Suprapubic skin (tissue), 4 donors: ENCODE results near the gene GFOD2. TPM values are rescaled to one million over a fixed set of nuclear protein-coding genes. Genes with fewer than 3 reads are reported as not detected.
A peak's percentile ranks its signal among the peaks of the same experiment; 100 is the strongest.

Source experiments
- DNase-seq, 2 donors: peaks; one replicate each; pipeline ENCODE4 v3.0.0-alpha.2; 2019; ENCODE audit warnings: low spot score in 2 of 2
- H3K27ac ChIP-seq: fragments of 200-600 bp; sonication (generic); one replicate; pipeline ENCODE4 v1.5.1; 2019
- H3K27me3 ChIP-seq: fragments of 200-600 bp; sonication (generic); one replicate; pipeline ENCODE4 v1.5.1; 2019
- H3K36me3 ChIP-seq: fragments of 200-600 bp; sonication (generic); one replicate; pipeline ENCODE4 v1.5.1; 2019
- H3K4me1 ChIP-seq: fragments of 200-600 bp; sonication (generic); one replicate; pipeline ENCODE4 v1.5.1; 2019
- H3K4me3 ChIP-seq: fragments of 200-600 bp; sonication (generic); one replicate; pipeline ENCODE4 v1.5.1; 2019; ENCODE audit warnings: mild to moderate bottlenecking
- H3K9me3 ChIP-seq: fragments of 200-600 bp; sonication (generic); one replicate; pipeline ENCODE4 v1.5.1; 2019
- CTCF ChIP-seq, 2 donors: fragments of 200-600 bp in 1 of 2; fragments of 450-650 bp in 1 of 2; sonication (generic) in 1 of 2; IDR thresholded peaks; one replicate each; pipeline ENCODE4 v1.5.1; 2016 to 2019; ENCODE audit warnings: antibody characterized with exemption in 2 of 2, mild to moderate bottlenecking in 1 of 2, moderate library complexity in 1 of 2
- EP300 ChIP-seq: sonication (generic); formaldehyde crosslinking; IDR thresholded peaks from one replicate; pipeline ENCODE4 v1.6.1; 2017; ENCODE audit warnings: antibody characterized with exemption
- POLR2A ChIP-seq, 2 donors: fragments of 450-650 bp; IDR thresholded peaks; one replicate each; pipeline ENCODE4 v1.6.1; 2017; ENCODE audit warnings: antibody characterized with exemption in 2 of 2, mild to moderate bottlenecking in 2 of 2, moderate library complexity in 2 of 2
- POLR2AphosphoS5 ChIP-seq, 3 donors: sonication (generic); formaldehyde crosslinking; IDR thresholded peaks; one replicate each; pipeline ENCODE4 v1.6.1; 2017; ENCODE audit warnings: antibody characterized with exemption in 3 of 3
- WGBS: methylation state at CpG from one replicate; pipeline ENCODE4 v1.1.5; 2018; 5-methylcytosine and 5-hydroxymethylcytosine counted together
- total RNA-seq, 4 donors: library from RNA; depleted of rRNA; stranded (reverse); fragments of >200 nt; gene quantifications; one replicate each; pipeline ENCODE4 v1.1.0, GENCODE V29; 2016

GFOD2 gene
- 10 to 100 TPM; 18.3 to 31.1 (median 25.9) TPM for total RNA-seq

- Histone ChIP-seq H3K9me3 (no peaks in the 10 kb centered on the region), H3K4me1 (peaks cover 26% of the 10 kb centered on the region), H3K4me3 (peak within 1 kb of the TSS; percentile 97), H3K36me3 (peaks cover 10% of the 10 kb centered on the region), H3K27ac (peak within 1 kb of the TSS; percentile 89), H3K27me3 (no peaks in the 10 kb centered on the region)
- DNase-seq = peak; percentile 98
- TF ChIP-seq CTCF (IDR thresholded peaks at IDR 0.05) (no peak), EP300 (no peak), POLR2A (IDR thresholded peaks at IDR 0.05) (peak in 1 of 2 donors; percentile 82), POLR2AphosphoS5 (IDR thresholded peaks at IDR 0.05) (no peak)
- WGBS = 2% methylated on average over 21 of the region's 59 CpGs
These were observed at the start of gene GFOD2 for GRCh38 chr16:67719048-67719777. Gene GFOD2 (minus strand): TSS chr16:67719316. CDS start chr16:67685715, 33,601 bp downstream.

- H3K4me3 ChIP-seq = no peak overlapping the region
- H3K9me3 ChIP-seq = no peaks in the 10 kb centered on the region
- H3K36me3 ChIP-seq = peaks cover 20% of the 10 kb centered on the region
- no peak for DNase-seq
- H3K4me1 ChIP-seq = peaks cover 3% of the 10 kb centered on the region
- WGBS = 88% methylated on average over 7 of the region's 7 CpGs
- TF ChIP-seq EP300 = no peak
- TF ChIP-seq POLR2AphosphoS5 (IDR thresholded peaks at IDR 0.05) = no peak
- no peak for TF ChIP-seq POLR2A (IDR thresholded peaks at IDR 0.05)
- no peak for TF ChIP-seq CTCF (IDR thresholded peaks at IDR 0.05)
- no peaks in the 10 kb centered on the region for H3K27me3 ChIP-seq
- no peak overlapping the region for H3K27ac ChIP-seq
These were observed 48.8 kb upstream of the GFOD2 start for GRCh38 chr16:67767953-67768352.

- H3K4me3 ChIP-seq = no peak overlapping the region
- no peak overlapping the region for H3K27ac ChIP-seq
- H3K4me1 ChIP-seq = peaks cover 2% of the 10 kb centered on the region
- no peak for DNase-seq
- peaks cover 22% of the 10 kb centered on the region for H3K36me3 ChIP-seq
- H3K9me3 ChIP-seq = no peaks in the 10 kb centered on the region
- TF ChIP-seq EP300 (no peak), CTCF (IDR thresholded peaks at IDR 0.05) (no peak), POLR2A (IDR thresholded peaks at IDR 0.05) (no peak), POLR2AphosphoS5 (IDR thresholded peaks at IDR 0.05) (no peak)
- H3K27me3 ChIP-seq = no peaks in the 10 kb centered on the region
- 93% methylated on average over 4 of the region's 4 CpGs for WGBS
These were observed 47.2 kb upstream of the GFOD2 start for GRCh38 chr16:67766291-67766690.

- no peak for TF ChIP-seq POLR2A (IDR thresholded peaks at IDR 0.05)
- TF ChIP-seq POLR2AphosphoS5 (IDR thresholded peaks at IDR 0.05) = no peak
- no peak for TF ChIP-seq EP300
- 96% methylated on average over 7 of the region's 7 CpGs for WGBS
- H3K27me3 ChIP-seq = no peaks in the 10 kb centered on the region
- no peak overlapping the region for H3K4me3 ChIP-seq
- peaks cover 13% of the 10 kb centered on the region for H3K36me3 ChIP-seq
- H3K4me1 ChIP-seq = peaks cover 12% of the 10 kb centered on the region
- H3K9me3 ChIP-seq = no peaks in the 10 kb centered on the region
- no peak overlapping the region for H3K27ac ChIP-seq
- DNase-seq = no peak
These were observed 45.1 kb upstream of the GFOD2 start for GRCh38 chr16:67764158-67764667.

GRCh38 chr16:67763066-67763465 lies 44.0 kb upstream of the GFOD2 start:
- H3K4me3 ChIP-seq = no peak overlapping the region
- H3K27ac ChIP-seq = no peak overlapping the region
- H3K4me1 ChIP-seq = peaks cover 12% of the 10 kb centered on the region
- no peaks in the 10 kb centered on the region for H3K27me3 ChIP-seq
- peaks cover 13% of the 10 kb centered on the region for H3K36me3 ChIP-seq
- no peak for TF ChIP-seq EP300
- no peak for TF ChIP-seq CTCF (IDR thresholded peaks at IDR 0.05)
- no peak for TF ChIP-seq POLR2A (IDR thresholded peaks at IDR 0.05)
- no peak for TF ChIP-seq POLR2AphosphoS5 (IDR thresholded peaks at IDR 0.05)
- no peak for DNase-seq
- H3K9me3 ChIP-seq = no peaks in the 10 kb centered on the region
- 88% methylated on average over 5 of the region's 5 CpGs for WGBS
